Activated T-cell treated with anti-CD3 and anti-CD28 coated beads for 24 hours (primary cell): ENCODE measurements around the gene GALNT11.

Experiments
- DNase-seq: peaks from one replicate; pipeline ENCODE4 v3.0.0-alpha.2; 2020; ENCODE audit warnings: low read depth

GALNT11 gene

DNA sequence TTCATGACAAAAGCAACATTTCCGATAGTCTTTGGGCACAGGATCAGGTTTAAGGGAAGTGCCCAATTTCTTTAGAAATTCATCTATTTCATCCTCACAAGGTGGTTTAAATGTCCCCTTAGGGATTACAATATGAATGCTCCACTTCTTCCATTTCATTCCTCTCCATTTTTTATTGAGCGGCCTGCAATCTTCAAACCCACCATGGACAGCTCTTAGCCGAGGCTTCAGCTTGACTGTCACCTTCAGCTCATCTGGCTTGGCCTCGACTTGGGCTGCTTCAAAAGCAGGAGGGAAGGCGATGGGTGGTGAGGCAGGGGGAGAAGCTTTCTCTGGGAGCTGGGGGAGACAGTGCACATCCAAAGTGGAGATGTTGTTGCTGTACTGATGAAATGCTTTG, 123.2 kb downstream of the GALNT11 start:
- no peak for DNase-seq

DNA sequence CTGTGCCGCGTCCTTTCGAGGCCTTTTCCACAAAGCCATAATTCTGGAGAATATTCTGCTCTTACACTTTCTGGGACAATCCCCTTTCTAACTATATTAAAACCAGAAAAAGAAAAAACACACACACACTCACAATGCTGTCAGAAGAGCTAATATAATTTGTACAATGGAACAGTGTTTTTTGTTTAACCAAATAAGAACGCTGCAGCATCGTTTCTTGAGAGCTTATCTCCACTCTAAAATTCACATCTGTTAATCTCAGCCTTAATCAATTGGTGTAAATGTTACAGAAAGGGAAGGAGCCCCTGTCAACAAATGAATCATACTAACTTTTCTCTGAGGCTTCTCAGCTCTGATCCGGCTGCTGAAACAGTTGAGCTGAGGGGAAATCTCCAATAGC, 123.9 kb downstream of the GALNT11 start:
- DNase-seq, result no peak

DNA sequence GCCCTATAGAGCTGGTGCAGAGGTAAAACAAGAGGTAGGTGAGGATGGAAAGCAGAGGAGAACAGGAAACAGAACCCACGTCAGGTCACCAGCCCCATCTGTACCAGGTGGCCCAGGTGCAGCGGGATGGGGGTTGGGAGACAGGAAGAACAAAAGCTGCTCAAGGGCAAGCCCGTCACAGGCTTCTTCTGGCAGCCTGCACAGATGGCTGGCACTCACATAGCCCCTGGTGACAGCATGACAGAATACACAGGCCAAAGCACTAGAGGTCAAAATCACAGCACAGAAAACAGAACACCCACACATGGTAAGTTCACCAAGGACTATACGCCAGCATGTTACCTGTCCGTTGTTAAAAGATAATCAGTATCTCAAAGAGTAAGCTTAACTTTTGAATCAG, 126.8 kb downstream of the GALNT11 start:
- no peak for DNase-seq

DNA sequence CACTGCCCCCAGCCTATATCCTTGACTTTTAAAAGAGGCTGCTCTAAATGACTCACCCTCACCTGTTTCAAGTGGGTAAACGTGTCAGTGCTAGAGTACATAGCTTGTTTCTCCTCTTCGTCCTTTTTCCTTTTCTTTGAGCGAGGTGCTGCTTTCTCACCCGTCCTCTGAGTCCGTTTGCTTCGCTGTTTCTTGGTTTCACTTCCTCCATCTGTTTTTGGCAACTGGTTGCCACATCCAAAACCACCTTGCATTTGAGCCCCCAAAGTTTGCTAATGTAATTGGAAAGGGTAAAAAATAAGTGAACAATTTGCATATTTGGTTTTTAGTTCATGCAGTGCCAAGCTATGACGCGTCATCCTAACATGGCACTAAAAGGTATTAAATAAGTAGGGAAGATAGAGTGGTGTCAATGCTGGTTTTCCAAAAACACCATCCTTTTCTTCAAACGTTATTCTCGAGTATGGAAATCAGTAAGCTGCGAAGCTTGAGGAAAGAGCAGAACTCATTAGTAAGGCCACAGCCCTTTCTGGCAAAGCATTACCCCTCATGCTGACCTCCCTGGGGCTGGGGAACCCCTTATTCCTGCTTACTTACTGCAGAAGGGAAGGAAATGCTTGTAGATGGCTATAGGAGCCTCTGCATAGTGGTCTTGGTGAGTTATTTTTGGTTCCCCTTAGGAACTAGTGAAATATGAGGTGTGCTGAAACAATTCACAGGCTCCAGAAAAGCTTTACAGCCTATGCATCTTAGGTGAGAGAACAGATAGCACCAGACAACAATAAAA, 133.5 kb downstream of the GALNT11 start:
- DNase-seq, result no peak

DNA sequence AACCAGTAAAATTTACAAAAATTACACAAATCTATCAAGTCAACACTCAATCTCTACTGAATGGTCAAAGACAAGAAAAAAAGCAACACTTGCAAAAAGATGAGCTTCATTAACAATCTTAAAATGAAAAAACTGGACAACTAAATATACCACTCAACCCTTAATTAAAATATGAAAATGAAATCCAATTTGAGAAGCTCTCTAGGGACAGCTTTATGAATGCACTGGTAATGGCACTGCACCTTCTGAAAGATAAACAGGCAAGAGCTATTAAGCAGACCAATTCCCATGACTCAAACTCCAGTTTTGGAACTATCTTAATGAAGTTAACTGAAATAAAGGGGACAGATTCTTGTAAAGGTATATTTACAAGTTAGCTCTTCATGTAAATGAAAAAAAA, 135.7 kb downstream of the GALNT11 start:
- DNase-seq, result no peak

DNA sequence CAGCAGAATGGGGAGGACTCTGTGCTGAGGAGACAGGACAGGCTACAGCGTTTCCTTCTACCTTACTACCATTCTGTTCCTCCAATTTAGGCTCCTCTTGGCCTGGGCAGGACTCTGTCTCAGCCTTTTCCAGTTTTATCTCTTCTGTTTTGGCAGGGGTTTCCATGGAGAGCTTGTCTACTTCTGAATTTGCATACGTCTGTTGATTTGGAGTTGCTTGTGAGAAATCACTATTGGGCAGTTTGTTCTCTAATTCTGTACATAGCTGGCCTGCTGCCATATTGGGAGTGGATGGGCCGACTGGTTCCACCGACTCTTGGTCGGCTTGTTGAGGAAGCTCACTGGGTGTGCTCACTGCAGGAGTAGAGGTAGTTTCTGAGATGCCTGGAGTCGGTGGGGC, 136.8 kb downstream of the GALNT11 start:
- no peak for DNase-seq
